Epithelial cell of prostate (primary cell): ENCODE measurements around the gene PTPRM.
"Not testable (repeated sequence)": the region's sequence is repeated elsewhere in the genome, so short reads cannot be mapped to it uniquely, and the experiment has no call there.

Experiments used
- DNase-seq: peaks from one replicate; pipeline ENCODE4 v3.0.0-alpha.2; 2011; ENCODE audit warnings: low read depth, low spot score
- H3K27ac ChIP-seq: fragments of 450-650 bp; 2 replicates; pipeline ENCODE4 v1.5.1; 2017; ENCODE audit warnings: mild to moderate bottlenecking

The PTPRM gene

DNA sequence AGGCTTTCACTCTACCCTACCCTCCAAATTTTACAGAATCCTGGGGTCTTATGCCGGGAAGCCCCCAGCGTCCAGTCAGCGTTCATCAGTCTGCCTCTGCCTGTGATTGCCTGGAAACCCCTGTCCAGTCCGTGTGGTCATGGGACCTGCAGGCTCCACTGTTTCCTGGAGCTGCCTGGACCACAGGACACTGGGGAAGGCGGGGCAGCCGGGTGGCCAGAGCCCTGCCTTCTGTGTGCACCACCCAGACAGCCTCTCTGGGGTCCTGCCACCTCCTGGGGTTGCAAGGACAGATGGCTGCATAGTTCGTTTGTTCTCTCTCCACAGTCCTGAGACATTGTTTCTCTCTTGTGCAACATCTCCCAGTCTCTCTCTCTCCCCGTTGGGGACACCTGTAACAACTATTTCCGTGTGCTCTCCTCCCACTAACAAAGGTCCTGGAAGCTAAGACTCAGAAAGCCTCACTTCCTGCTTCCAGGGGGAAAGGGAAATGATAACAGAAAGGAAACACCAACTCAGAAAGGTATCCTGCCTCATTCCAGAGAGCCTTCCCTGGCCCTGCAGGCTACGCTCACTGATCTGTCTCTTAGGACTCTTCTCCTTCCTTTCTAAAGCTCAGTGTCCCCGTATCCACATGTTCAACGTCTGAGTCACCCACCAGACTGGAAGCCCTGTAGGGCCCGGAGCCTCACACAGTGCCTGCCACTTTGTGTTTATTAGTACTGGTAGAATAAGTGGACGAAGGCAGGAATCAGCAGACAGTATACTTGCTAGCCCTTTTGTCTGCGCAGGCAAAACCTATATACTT is 849.3 kb downstream of the PTPRM start:
- no peak for DNase-seq

DNA sequence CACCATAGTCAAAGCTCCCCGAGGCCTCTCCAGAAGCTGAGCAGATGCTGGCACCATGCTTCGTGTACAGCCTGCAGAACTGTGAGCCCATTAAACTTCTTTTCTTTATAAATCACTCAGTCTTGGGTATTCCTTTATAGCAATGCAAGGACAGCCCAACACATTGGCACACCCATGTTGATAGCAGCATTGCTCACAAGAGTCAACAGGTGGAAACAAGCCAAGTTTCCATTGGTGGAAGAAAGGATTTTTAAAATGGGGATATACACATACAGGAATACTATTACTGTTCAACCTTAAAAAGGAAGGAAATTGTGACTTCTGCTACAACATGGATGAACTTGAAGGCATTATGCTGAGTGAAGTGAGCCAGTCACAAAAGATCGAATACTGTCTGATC is 855.3 kb downstream of the PTPRM start:
- no peak for DNase-seq
- peak overlapping the region; percentile 49 for H3K27ac ChIP-seq

More for the DNA sequence above, 849.3 kb downstream of the PTPRM start:
- no peak overlapping the region for H3K27ac ChIP-seq

- no peak for DNase-seq
- peak overlapping the region; percentile 49 for H3K27ac ChIP-seq
Observed at GRCh38 chr18:8423051-8423557, 856.0 kb downstream of the PTPRM start.

DNA sequence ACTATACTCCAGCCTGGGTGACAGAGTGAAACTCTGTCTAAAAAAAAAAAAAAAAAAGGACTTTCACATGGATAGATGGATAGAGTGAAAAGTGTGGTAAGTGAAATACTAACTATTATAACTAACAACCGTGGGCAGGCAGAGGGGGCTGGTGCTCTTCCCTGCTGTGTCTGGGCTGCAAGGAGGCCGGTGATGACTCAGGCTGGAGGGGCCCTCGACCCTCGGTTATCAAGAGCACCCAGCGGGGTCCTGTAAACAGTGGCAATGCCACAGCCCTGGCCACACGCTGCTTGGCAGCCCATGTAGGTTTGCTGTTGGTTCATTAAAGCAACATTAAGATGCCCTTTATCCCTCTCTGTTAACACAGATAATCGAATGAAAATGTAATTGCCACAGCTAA is 857.4 kb downstream of the PTPRM start:
- no peak for DNase-seq
- H3K27ac ChIP-seq, result no peak overlapping the region

DNA sequence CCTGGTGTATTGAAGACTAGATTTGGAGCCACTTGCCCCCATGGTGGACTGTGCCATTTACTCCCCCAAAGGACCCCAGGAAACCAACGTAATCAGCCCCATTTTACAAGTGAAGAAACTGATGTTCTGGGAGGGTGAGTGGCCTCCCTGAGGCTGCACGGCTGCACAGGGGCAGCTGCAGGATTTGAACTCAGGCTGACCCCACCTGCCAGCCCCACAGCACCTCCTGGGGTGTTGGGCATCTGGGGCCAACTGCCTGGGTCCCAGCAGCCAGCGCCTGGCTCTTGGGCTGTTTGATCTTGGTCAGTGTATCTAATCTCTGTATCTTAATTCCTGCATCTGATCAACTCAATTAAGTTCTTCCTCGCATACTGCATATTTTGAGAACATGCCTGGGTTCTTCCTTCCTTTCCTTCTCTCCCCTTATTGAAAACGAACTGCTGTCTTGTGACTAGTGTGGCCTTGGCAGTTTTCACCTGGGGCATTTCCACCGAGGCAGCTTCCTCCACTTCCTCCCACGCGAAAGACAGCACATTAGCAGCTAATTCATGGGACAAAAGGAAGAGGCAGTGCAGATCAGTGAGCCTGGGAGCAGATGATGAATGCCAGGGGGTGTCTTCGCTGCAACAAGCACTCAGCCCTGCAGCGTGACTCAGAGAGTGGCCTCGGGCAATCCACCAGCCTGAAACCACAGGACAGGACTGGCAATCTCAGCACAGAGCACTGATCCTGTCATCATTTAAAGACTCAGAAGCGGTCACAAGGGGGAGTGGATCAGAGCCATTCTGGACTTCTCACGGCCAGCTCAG is 858.0 kb downstream of the PTPRM start:
- DNase-seq, result peak; percentile 83
- no peak overlapping the region for H3K27ac ChIP-seq

DNA sequence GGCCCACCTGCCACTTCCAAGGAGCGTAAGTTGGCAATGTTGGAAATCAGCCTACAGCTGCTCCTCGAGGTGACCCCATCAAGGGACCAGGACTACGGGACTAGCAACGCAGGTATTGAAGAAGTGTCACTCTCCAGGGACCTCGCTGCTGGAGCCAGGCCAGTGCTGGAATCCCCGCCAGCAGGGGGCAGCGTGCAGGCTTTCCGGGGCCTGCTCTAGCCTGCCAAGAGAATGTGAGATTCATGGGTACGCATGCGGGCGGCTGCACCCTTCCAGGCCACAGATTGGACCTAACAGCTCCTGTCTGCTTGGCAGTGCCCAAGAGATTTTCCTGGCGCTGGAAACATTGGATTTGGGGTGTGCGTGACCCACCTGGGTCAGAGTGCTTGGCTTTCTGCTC is 859.3 kb downstream of the PTPRM start:
- no peak for DNase-seq
- H3K27ac ChIP-seq, result no peak overlapping the region

DNA sequence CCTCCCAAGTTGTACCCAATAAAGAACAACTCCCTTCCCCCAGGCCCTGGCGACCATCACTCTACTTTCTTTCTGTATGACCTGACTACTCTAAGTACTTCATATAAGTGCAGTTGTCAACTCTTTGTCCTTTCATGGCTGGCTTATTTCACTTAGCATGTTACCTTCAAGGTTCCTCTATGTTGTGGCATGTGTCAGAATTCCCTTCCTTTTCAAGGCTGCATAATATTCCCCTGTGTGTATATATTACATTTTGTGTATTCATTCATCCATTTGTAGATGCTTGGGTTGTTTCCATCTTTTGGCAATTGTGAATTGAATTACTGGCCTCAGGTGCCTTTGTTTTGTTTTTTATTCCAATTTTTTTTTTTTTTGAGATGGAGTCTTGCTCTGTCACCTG is 860.2 kb downstream of the PTPRM start:
- DNase-seq, result no peak
- H3K27ac ChIP-seq, result no peak overlapping the region

- no peak for DNase-seq
- no peak overlapping the region for H3K27ac ChIP-seq
Observed at GRCh38 chr18:8428951-8429350, 861.8 kb downstream of the PTPRM start.

DNA sequence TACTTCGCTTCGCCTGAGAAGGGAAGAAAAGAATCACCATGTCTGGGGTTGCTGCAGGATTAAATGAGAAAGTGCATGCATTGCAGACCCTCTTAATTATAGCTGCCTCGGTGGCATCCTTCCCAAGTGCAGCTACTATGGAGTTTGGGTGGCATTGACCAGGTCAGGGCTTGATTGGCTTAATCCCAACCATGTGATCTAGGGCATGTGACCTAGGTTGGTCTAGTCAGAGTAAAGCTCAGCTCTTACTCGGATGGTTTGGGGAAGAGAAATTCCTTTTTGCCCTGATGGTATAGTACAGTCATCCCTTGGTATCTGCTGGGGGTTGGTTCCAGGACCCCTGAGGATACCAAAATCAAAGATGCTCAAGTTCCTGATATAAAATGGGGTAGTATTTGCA is 863.9 kb downstream of the PTPRM start:
- no peak for DNase-seq

GRCh38 chr18:8433323-8433722 is 866.2 kb downstream of the PTPRM start:
- DNase-seq, result no peak
- H3K27ac ChIP-seq, result no peak overlapping the region

More for the DNA sequence above, 863.9 kb downstream of the PTPRM start:
- no peak overlapping the region for H3K27ac ChIP-seq

- H3K27ac ChIP-seq, result no peak overlapping the region
- DNase-seq, result no peak
Observed at GRCh38 chr18:8433771-8434170, 866.7 kb downstream of the PTPRM start.

DNA sequence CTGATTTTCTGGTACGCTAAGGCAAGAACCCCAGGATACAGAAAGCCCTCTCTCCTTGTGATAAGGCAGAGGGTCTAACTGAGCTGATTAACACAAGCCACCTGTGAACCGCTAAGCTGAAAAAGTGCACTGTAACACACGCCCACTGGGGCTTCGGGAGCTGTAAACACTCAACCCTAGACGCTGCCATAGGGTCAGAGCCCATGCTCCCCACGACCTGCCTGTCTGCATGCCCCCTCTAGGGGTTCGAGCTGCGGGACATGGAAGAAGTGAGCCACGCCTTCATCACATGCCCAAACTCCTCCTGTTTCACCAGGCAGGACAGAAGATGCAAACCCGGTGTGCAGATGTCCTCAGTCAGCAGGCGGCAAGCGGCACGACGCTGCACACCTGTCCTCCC is 868.3 kb downstream of the PTPRM start:
- no peak for DNase-seq
- H3K27ac ChIP-seq, result no peak overlapping the region

DNA sequence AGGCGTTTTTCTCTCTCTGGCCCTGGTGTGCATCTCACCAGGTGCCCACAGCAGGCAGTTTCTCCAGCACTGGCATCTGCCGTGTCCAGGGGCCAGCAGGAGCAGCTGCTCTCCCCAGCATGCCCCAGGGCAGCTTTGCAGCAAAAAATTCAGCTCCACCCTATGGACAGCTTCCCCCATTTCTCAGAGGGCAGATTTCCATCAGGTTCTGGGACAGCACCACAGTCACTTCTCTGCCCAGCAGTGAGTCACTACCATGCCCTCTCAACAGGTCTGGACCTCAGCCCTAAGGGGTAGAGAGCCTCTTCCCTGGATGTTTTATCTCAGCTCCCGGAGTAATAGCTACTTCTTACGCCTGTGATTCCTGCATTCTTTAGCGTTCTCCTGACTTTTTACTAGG is 871.9 kb downstream of the PTPRM start:
- DNase-seq, result no peak
- no peak overlapping the region for H3K27ac ChIP-seq

GRCh38 chr18:8443505-8443904 is 876.4 kb downstream of the PTPRM start:
- H3K27ac ChIP-seq, result no peak overlapping the region
- DNase-seq, result no peak

DNA sequence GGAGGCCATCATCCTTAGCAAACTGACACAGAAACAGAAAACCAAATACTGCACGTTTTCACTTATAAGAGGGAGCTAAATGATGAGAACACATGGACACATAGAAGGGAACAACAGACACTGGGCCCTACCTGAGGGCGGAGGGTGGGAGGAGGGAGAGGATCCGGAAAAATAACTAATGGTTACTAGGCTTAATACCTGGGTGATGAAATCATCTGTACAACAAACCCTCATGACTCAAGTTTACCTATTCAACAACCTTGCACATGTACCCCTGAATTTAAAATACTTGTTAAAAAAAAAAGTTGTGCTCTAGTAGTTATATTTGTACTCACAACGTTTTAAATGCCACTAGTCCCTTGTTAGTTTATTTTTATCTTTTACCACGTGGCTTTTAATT is 879.8 kb downstream of the PTPRM start:
- DNase-seq, result not testable (repeated sequence)

DNA sequence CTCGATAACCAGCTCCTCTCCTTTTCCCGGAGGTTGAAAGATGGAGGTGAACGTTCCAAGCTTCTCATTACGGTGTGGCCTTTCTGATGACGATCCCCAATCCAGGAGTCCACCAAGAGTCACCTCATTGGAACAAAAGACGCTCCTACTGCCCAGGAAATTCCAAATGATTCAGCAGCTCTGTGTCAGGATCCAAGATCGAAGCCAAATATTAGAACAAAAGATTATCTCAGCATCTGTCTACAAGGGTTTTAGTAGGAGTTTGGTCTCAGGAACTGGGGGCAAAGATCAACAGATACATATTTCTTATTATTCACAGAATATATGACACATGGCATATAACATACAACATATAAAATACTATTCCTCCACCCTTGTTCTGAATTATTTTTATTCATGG is 881.0 kb downstream of the PTPRM start:
- peak overlapping the region; percentile 57 for H3K27ac ChIP-seq
- no peak for DNase-seq

More for the DNA sequence above, 879.8 kb downstream of the PTPRM start:
- H3K27ac ChIP-seq, result peak overlapping the region; percentile 57

GRCh38 chr18:8450013-8450412 is 882.9 kb downstream of the PTPRM start:
- no peak overlapping the region for H3K27ac ChIP-seq
- DNase-seq, result no peak

GRCh38 chr18:8450898-8451665 is 884.0 kb downstream of the PTPRM start:
- DNase-seq, result no peak

GRCh38 chr18:8453528-8453927 is 886.4 kb downstream of the PTPRM start:
- no peak for DNase-seq
- H3K27ac ChIP-seq, result no peak overlapping the region

More at GRCh38 chr18:8450898-8451665, 884.0 kb downstream of the PTPRM start:
- no peak overlapping the region for H3K27ac ChIP-seq

- H3K27ac ChIP-seq, result no peak overlapping the region
- no peak for DNase-seq
Observed at GRCh38 chr18:8454136-8454535, 887.0 kb downstream of the PTPRM start.
